HG02870 (cell line): ENCODE results near the gene IMPDH1.

Experiments used
- ATAC-seq: cut with Tn5 transposase; IDR thresholded peaks from one replicate; pipeline ENCODE4 v1.9.1; 2021; ENCODE audit warnings: mild to moderate bottlenecking, moderate library complexity; ENCODE audit not compliant: unreplicated experiment

The IMPDH1 gene

DNA sequence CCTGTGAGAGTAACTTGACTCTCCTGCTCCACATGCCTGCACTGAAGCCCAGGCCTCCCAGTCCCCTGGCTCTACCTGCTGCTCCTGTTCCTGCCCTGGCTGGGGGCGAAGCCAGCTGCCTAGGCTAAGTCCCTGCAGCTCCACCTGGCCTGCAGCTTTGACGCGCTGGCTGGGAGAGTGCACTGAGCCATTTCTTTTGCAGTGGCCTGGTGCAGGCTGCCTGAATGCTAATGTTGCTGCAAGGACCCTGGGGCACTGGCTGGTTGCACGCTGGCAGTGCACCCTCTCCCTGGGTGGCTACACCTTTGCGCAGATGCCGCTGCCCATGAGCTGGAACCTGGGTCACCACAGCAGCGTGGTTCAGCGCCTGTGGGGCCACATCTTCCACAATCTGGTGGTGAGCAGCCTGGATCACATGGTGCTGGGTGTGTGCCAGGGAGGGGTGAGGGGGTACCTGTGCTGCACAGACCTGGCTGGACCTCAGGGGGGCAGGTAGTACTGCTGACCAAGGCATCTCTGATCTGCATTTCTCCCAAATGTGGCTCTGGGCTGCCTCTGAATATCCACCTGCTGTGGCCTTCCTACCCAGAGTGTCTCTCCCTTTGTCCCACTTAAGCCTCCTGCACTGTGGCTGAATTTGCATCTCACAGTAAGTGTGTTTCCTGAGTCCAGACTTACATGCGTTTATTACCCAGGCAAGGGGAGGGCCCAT, 20.0 kb downstream of the IMPDH1 start:
- no peak for ATAC-seq

DNA sequence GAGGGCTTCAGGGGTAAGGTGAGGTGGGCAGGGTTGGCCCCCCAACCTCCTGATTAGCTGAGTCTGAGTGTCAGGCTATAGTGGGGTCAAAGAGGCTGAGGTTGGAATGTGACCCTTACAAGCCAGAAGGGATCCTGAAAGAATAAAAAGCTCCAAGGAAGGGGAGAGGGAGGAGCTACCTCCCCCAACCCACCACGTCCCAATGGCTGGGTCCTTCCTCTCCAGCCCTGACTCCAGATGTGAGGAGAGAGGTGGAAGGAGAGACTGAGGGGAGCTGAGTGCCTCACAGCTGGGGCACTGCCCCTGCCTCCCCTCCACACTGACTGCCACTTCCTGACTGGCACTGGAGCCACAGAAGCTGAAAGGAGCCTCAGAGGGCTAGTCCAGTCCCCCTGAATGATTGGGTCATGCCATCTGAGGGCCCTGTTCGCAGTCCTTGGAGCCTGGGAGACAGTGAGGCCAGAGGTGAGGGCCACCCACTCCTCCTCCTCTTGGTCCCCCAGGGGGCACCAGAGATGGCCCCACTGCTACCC, 20.6 kb downstream of the IMPDH1 start:
- ATAC-seq, result no peak

DNA sequence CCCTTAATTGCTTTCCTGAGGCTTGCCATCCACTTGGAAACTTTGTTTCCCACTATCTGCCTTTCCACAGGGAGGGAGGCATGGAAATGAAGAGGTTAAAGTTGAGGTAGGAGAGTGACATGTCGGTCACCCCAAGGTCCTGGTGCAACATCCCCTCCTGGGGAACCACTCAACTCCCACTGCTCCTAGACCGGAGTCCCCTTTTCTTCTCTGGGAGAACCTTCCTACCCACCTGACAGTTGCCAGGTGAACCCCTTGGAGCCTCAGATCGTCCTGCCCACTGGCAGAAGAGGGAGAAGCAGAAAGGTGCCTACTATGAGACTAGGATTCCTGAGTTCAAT, 21.7 kb downstream of the IMPDH1 start:
- no peak for ATAC-seq

DNA sequence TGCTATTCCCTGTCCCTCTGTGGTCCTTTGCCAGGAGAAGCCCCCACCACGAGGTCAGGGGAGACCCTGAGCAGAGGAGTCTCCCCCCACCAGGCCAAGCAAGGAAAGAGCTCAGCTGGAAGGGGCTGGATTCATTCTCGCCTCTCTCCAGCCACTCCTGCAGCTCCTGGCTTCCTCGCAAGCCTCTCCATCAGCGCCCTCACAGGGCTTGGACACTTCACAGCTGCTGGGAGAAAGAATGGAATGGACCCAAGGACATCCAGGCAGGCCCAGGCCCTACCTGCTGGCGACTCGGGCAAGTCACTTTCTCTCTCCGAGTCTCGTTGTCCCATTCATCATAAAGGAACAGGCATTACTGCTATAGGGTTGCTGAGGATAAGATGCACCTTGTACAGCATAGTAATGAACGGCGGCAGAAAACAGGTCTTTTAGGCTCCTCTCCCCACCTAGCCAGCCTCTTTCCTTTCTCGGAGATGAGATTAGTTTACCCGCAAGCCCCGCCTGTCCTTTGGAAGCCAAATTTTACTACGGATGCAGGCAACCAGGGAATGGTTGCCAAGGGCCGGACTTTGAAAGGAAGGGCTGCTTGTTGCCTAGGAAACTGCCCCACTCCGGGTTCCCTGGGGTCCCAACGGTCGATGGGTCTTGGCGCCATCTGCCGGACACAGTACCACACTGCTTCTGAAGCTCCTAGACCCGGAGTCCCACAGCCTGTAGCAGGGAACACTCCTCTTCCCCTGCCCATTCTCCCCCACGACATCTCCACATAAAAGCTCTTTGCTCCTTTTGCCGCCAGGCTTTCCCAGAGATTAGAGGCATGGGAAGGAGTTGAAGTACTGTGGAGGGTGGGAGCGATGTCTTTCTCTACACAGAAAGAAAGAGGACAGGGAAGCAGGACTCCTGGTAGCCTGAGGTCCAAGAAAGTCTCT, 22.3 kb downstream of the IMPDH1 start:
- peak; percentile 73 for ATAC-seq

DNA sequence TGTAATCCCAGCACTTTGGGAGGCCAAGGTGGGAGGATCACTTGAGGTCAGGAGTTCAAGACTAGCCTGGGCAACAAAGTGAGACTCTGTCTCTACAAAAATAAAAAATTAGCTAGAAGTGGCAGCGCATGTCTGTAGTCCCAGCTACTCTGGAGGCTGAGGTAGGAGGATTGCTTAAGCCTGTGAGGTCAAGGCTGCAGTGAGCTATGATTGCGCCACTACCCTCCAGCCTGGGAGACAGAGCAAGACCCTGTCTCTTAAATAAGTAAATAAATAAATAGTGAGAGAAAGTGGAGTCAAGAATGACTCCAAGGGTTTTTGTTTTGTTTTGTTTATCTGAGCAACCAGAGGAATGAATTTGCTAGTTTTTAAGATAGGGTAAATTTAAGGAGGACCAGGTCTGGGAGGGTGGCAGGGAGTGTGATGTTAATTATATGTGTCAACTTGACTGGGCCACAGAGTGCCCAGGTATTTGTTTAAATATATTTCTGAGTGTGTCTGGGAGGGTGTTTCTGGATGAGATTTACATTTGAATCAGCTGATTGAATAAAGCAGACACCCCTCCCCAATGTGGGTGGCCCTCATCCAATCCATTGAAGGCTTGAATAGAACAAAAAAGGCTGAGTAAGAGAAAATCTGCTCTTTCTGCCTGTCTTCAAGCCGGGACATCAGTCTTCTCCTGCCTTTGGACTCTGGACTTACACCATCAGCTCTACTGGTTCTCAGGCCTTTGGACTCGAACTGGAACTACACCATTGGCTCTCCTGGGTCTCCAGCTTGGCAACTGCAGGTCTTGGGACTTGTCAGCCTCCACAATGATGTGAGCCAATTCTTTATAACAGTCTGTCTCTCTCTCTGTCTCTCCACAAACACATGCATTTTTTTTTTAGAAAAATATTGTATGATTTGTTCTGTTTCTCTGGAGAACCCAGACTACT, 23.5 kb downstream of the IMPDH1 start:
- ATAC-seq, result no peak

DNA sequence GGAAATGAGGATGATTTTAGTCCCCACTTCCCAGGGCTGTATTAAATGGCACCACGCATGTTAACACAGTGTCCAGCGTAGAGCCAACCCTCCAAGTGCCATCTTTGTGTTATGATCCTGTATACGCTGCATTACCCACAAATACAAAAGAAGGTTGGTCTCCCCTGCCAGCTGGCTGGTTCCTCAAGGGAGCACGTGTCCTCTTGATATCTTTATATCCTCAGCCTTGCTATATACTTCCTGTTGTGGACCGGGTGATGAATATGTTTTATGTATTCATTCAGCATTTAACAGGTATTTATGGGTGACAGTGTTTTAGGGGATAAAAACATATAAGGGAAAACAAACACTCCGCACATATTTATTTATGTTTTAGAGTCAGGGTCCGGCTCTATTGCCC, 25.1 kb downstream of the IMPDH1 start:
- ATAC-seq, result no peak

DNA sequence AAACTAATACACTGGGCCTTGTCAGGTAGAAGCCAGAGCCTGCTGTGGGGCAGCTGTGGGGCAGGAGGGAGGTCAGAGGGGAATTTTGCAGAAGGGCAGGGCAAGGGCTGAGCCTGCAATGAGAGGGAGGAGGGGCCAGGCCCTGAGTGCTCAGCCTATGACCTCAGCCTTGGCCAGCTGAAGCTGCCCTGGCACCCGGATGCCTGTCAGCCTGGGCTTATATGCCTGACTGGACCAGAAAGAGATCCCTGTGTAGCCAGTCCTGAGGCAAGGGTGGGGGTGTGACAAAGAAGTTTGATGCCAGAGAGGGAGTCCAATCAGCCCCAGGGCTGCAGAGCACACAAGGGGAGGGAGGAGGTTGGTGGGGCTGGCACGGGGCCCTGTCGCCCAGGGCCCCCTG, 26.0 kb downstream of the IMPDH1 start:
- no peak for ATAC-seq

DNA sequence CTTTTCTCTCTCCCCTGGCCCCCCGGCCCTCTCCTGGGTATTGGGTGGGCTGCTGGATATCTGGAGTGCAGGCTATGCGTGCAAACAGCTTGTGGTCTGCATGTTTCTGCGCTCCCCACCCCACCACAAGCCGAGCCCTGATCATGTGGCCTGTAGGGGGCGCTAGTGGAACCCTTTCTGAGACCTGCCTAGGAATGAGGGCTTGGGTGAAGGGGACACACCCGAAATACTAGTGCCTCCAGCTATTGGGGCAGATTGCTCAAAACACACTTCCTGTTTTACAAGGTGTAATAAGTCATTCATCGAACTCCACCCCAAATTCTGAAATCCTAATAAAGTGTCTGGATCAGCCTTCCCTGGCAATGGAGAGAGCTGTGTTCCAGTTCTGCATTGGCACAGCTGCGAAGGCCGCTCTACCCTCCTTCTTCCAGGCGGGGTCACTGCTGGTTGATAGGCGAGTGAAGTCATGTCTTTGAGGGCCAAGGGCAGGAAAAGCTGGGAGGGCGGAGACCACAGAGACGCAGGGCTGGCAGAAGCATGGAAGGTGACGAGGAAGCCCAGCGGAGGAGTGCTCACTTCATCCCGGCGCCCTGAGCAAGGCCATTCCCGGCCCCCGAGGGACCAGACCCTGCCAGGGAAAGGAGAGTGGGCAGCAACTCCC, 28.5 kb downstream of the IMPDH1 start:
- no peak for ATAC-seq

DNA sequence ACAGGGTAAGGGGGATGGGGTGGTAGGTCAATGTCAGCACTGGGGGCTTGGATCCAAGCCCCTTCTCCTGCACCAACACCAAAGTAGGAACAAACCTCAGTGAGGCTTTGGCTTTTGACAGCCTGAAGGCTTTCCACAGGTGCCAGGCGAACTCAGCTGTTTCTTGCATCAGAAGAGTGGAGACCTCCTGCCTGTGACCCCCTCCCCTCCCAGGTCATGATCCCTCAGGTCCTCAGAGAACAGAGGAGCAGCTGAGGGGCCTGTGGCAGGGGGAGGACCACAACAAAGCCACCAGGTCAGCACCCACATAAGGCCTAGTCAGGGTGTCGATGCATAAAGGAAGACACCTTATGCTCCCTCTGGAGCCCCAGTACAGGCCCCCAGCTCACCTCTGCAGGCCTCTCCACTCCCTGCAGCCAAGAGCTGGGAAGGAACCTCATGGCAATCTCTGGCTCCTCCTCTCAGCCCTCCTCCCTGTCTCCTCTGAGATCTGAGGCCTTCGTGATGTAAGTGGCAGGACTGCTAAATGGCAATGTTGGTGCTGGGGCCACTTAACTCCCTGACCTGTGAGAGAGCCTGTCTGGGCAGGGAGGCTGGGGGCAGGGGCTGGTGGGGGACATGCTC, 29.2 kb downstream of the IMPDH1 start:
- no peak for ATAC-seq

DNA sequence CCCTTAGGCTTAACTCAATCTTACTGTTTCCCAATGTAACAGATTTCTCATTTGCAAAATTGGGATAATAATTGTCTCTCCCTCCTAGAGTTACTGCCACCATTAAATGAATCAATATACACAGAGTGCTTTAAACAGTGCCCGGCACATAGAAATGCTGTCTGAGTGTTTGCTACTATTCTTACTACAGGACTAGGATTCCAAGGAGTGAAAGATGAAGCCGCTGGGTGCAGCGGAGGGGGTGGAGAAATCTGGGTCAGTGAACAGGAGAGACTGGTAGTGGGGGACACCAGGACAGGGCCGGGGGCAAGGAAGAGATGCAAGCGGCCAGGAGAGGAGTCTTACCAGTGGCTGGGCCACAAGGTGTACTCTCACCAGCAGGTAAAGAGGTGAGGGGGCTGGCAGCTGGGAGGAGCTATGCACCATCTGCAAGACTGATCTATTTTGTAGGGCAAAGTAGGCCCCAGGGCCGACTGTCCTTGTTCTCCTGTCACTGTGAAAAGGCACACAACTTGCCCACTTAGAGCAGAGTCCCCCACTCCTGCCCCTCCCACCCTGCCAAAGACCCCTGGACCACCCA, 29.8 kb downstream of the IMPDH1 start:
- no peak for ATAC-seq

DNA sequence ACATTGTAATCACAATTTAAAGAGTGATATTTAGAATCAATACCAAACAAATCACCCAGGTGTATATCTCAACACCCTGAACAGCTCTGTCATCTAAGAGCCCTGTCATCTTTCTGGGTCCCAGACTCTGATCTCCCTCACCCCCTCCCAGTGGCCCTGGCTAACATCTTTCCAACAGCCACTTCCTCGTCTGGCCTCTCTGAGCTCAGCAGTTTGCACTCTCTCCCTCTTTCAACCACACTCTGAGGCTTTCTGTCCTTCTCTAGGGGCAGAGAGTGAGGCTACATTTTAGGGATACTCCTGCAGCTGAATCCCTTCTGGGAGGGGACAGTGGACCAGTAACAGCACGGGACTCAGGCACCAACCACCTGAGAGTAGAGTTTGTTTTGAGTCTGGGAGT, 31.1 kb downstream of the IMPDH1 start:
- no peak for ATAC-seq

DNA sequence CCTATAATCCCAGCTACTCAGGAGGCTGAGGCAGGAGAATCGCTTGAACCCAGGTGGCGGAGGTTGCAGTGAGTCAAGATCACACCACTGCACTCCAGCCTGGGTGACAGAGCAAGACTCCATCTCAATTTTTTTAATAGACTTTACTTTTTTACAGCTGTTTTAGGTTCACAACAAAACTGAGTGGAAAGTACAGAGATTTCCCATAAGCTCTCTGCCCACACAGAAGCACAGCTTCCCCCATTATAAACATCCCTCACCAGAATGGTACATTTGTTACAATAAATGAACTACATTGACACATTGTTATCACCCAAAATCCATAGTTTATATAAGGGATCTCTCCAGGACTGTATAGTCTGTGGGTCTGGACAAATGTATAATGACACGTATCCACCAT, 33.7 kb downstream of the IMPDH1 start:
- ATAC-seq, result no peak

DNA sequence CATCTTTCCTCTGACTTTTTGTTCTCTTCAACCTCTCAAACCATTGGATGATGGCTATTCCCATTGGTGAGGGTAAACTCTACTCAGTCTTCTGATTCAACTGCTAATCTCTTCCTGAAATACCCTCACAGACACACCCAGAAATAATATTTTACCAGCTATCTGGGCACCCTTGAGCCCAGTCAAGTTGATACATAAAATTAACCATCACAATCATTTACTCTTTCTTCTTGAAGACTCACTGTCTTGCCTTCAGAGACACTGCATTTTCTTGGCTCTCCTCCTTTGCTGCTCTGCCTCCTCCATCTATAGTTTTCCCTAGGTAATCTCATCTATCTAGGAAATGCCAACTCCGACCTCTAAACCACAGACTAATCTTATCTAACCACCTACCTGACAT, 35.7 kb downstream of the IMPDH1 start:
- ATAC-seq, result no peak

DNA sequence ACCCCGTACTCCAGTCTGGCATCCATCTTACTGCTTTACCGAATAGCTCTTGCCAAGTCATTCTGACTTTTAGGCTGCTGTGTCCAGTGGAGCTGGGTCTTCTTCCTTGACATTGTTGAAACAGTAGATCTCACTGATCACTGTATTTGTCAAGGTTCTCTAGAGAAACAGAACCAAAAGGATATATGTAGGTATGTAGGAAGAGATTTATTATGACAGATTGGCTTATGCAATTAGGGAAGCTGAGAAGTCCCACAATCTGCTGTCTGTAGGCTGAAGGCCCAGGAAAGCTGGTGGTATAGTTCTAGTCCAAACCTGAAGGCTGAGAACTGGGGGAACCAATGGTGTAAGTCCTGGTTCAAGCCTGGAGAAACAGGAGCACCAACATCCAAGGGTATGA, 36.2 kb downstream of the IMPDH1 start:
- no peak for ATAC-seq

DNA sequence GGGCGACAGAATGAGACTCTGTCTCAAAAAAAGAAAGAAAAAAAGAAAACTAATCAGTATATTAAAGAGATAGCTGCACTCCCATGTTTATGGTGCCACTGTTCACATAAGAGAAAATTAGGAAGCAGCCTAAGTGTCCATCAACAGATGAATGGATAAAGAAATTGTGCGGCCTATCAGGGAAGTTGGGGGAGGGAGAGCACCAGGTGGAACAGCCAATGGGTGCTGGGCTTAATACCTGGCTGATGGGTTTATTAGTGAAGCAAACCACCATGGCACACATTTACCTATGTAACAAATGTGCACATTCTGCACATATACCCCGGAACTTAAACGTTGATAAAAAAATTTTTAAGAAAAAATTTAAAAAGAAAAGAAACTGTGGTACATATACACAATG, 39.3 kb downstream of the IMPDH1 start:
- ATAC-seq, result no peak

DNA sequence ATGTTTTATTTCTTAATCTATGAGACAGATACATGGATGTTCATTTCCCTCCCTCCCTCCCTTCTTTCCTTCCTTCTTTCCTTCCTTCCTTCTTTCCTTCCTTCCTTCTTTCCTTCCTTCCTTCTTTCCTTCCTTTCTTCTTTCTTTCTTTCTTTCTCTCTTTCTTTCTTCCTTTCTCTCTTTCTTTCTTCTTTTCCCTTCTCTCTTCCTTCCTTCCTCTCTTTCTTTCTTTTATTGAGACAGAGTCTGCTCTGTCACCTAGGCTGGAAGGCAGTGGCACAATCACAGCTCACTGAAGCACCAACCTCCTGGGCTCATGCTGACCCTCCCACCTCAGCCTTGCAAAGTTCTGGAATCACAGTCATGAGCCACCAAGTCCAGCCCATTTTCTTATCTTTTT, 42.8 kb downstream of the IMPDH1 start:
- ATAC-seq, result no peak

DNA sequence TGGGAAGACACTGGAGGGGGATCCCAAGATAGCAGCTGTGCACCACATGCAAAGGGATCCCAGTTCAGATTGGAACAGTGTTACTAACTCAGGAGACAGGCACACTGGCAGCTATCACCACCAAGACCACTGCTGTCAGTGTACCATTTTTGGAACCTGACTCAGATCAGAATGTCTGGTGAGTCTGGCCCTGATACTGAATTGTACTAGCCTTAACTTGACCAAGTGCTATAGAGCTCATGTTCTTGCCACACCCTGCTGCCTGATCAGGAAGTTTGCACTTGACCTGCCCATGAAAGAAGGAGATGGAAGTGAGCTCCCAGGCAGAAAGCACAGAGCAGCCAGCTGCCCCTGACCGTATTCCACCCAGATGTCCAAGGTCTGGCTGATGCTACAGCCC, 43.5 kb downstream of the IMPDH1 start:
- ATAC-seq, result no peak

DNA sequence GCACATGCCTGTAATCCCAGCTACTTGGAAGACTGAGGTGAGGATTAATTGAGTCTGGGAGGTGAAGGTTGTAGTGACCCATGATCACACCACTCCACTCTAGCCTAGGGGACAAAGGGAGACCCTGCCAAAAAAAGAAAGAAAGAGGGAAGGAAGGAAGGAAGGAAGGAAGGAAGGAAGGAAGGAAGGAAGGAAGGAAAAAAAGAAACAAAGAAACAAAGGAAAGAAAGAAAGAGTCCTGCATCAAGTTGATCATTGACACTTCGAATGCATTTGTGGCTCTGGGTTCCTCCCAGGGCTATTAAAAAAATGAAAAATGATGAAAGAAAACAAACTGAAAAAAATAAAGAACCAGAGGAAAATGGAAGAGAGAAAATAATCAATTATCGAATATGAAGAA, 44.4 kb downstream of the IMPDH1 start:
- ATAC-seq, result no peak

DNA sequence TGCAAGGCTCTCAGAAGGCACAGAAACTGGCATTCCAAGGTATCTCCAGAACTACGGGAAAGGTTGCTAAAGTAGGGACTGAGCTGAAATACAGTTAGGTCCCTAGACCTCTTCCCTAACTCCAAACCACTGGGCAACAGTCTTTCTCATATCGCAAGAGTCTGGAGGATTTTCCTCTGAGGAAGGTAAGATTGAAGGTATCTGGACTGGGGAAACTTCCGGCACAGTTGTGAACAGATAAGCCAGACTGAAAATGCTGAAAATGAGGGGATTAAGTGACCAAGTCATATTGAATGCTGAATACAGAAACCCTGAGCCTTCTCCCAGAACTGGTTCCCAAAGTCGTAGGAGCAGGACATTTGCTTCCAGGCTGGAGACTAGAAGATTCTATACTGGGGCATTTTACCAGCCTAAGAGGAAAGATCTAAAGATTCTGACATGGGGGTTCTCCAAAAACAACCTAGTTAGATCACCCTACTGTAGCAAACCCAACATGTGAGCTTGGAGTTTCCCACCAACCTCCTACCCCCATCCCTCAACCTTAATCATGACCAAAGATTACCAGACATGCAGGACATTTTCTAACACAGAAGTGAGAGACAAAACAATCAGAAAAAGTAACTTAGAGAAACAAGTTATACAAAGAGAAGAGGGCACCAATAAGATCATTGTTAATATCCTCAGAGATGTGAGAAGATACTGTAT, 45.5 kb downstream of the IMPDH1 start:
- no peak for ATAC-seq
